Effector memory CD4-positive, alpha-beta T cell (primary cell): ENCODE measurements around the gene ACER3.

Experiments
- DNase-seq, 3 donors: peaks; one replicate each; pipeline ENCODE4 v3.0.0-alpha.2; 2020
- H3K27ac ChIP-seq: 2 replicates; pipeline ENCODE4 v1.7.0; 2013; ENCODE audit warnings: mild to moderate bottlenecking, low read length, moderate library complexity; ENCODE audit not compliant: insufficient read depth, poor library complexity, severe bottlenecking
- H3K27me3 ChIP-seq: replicated peaks from 2 replicates; pipeline ENCODE4 v1.7.0; 2013; ENCODE audit warnings: mild to moderate bottlenecking, low read length; ENCODE audit not compliant: insufficient read depth, control insufficient read depth, poor library complexity, severe bottlenecking
- H3K36me3 ChIP-seq: 2 replicates; pipeline ENCODE4 v1.7.0; 2013; ENCODE audit warnings: mild to moderate bottlenecking, low read length, moderate library complexity; ENCODE audit not compliant: control insufficient read depth, insufficient read depth
- H3K4me1 ChIP-seq: 2 replicates; pipeline ENCODE4 v1.7.0; 2013; ENCODE audit warnings: low read length, mild to moderate bottlenecking; ENCODE audit not compliant: control insufficient read depth, insufficient read depth, poor library complexity, severe bottlenecking
- H3K4me3 ChIP-seq: 2 replicates; pipeline ENCODE4 v1.7.0; 2013; ENCODE audit warnings: low read length, low read depth, mild to moderate bottlenecking; ENCODE audit not compliant: insufficient read depth, poor library complexity, severe bottlenecking
- H3K9me3 ChIP-seq: 2 replicates; pipeline ENCODE4 v1.7.0; 2013; ENCODE audit warnings: mild to moderate bottlenecking, low read length, moderate library complexity; ENCODE audit not compliant: control insufficient read depth

ACER3 gene

DNA sequence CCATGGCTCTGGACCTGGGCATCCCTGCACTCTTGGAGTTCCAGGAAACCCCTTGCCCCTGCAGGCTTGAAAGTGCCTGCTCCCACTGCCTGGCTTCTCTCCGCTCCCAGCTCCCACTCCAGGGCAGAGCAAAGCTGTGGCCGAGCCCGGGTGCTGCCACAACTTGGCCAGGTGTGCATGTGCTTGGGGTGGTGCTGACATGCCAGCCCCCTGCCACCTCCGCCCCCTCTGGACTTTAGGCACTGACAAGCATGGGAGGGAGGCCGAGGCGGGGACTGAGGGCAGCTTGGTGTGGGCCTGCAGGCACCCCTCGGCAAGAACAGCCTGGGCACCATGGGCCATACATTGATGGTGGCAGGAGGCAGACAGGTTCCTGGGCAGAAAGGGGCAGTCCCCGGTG lies 117.1 kb downstream of the ACER3 start:
- no peaks in the 10 kb centered on the region for H3K36me3 ChIP-seq
- no peak overlapping the region for H3K4me3 ChIP-seq

DNA sequence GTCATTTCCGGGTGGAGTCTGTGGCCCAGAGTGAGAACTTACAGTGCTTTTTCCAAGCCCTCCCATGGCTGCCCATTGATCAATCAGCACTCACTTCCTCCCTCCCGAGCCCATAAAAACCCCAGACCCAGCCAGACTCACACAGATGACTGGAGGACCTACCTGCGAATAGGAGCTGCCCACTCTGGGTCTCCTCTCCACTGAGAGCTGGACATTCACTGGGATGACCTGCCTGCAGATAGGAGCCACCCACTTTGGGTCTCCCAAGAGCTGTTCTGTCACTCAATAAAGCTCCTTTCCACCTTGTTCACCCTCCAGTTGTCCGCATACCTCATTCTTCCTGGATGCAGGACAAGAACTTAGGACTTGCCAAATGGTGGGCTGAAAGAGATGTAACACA lies 117.5 kb downstream of the ACER3 start:
- no peaks in the 10 kb centered on the region for H3K27me3 ChIP-seq
- no peak for DNase-seq
- no peaks in the 10 kb centered on the region for H3K36me3 ChIP-seq
- no peaks in the 10 kb centered on the region for H3K9me3 ChIP-seq
- no peak overlapping the region for H3K4me3 ChIP-seq
- H3K27ac ChIP-seq = no peak overlapping the region
- no peaks in the 10 kb centered on the region for H3K4me1 ChIP-seq

More for the DNA sequence above, 117.1 kb downstream of the ACER3 start:
- no peaks in the 10 kb centered on the region for H3K4me1 ChIP-seq
- H3K27me3 ChIP-seq = no peaks in the 10 kb centered on the region
- DNase-seq = no peak
- no peak overlapping the region for H3K27ac ChIP-seq
- no peaks in the 10 kb centered on the region for H3K9me3 ChIP-seq

DNA sequence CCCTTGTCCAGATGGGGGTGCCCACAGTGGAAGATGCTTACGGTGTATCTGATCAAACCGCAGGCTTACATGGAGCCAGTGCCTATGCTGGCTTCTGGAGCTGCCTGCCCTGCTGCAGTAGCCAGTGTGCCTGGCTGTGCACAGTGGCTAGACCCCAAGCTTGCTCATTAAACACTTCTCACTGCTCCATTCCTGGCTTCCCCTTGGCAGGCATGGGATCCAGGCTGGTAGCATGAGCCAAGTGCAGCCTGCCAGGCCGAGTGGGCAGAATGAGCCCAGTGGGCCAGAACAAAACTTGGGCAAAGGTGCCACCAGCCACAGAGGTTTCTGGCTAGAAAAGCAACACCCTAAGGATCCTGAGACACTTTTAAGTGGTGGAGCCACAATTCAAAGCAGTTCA lies 118.1 kb downstream of the ACER3 start:
- no peak for DNase-seq
- H3K36me3 ChIP-seq = no peaks in the 10 kb centered on the region
- H3K4me1 ChIP-seq = no peaks in the 10 kb centered on the region
- H3K4me3 ChIP-seq = no peak overlapping the region
- no peaks in the 10 kb centered on the region for H3K27me3 ChIP-seq
- no peaks in the 10 kb centered on the region for H3K9me3 ChIP-seq
- no peak overlapping the region for H3K27ac ChIP-seq

DNA sequence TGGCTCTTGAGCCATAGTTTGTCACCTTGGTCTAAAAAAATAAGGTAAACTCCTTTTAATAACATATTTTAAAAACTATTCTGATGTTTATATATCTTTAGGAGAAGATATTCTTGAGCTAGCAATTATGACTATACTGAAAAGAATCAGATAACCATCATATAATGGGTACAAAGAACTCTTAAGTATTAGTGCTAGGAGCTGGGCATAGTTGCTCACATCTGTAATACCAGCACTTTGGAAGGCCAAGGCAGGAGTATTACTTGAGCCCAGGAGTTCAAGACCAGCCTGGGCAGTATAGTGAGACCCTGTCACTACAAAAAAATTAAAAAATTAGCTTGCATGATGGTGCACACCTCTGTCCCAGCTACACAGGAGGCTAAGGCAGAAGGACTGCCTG lies 119.5 kb downstream of the ACER3 start:
- H3K4me3 ChIP-seq = no peak overlapping the region
- H3K27me3 ChIP-seq = no peaks in the 10 kb centered on the region
- DNase-seq = no peak
- no peaks in the 10 kb centered on the region for H3K4me1 ChIP-seq
- no peaks in the 10 kb centered on the region for H3K9me3 ChIP-seq
- H3K27ac ChIP-seq = no peak overlapping the region
- no peaks in the 10 kb centered on the region for H3K36me3 ChIP-seq

DNA sequence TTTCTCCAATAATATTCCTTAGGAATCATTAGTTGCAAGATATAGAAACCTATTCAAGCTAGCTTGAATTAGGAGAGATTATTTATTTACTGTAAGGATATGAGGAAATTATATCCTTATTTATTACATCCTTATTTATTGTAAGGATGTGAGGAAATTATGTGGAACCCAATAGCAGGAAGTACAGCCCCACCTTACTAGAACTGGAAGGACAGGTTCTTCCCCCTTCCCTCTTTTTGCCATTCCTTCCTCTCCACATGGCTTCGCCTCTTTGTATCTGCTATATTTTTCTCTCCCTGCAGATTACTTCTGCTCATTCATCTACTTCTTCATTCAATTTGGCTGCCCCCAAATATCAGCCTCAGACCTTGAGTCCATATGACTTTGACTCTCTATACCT lies 124.0 kb downstream of the ACER3 start:
- no peaks in the 10 kb centered on the region for H3K36me3 ChIP-seq
- H3K4me1 ChIP-seq = no peaks in the 10 kb centered on the region
- no peak overlapping the region for H3K27ac ChIP-seq
- no peaks in the 10 kb centered on the region for H3K9me3 ChIP-seq
- H3K27me3 ChIP-seq = no peaks in the 10 kb centered on the region
- no peak overlapping the region for H3K4me3 ChIP-seq
- no peak for DNase-seq

- DNase-seq = no peak
- Histone ChIP-seq H3K27ac (no peak overlapping the region), H3K9me3 (no peaks in the 10 kb centered on the region), H3K4me1 (no peaks in the 10 kb centered on the region), H3K4me3 (no peak overlapping the region), H3K27me3 (no peaks in the 10 kb centered on the region), H3K36me3 (no peaks in the 10 kb centered on the region)
Measured at GRCh38 chr11:76987203-76987602, 126.5 kb downstream of the ACER3 start.

DNA sequence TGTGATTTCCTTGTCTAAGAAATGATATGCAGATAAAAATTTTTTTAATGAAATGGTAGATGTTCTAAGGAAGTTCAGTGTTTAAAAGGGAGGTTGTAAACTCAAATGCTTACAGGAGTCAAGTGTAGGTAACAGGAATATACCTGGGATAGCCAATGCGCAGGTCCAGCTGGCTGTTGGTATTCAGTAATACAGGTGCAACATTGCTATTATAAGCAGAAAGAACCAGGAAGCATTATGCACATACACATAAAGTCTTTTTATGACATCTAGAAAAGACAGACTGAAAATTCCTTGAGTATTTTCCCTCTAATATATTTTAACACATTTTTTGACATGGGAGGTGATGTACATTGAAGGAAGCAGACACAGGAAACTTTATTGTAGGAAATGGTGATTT lies 129.9 kb downstream of the ACER3 start:
- Histone ChIP-seq H3K36me3 (no peaks in the 10 kb centered on the region), H3K27ac (no peak overlapping the region), H3K4me3 (no peak overlapping the region), H3K27me3 (no peaks in the 10 kb centered on the region), H3K9me3 (no peaks in the 10 kb centered on the region), H3K4me1 (no peaks in the 10 kb centered on the region)
- DNase-seq = no peak

DNA sequence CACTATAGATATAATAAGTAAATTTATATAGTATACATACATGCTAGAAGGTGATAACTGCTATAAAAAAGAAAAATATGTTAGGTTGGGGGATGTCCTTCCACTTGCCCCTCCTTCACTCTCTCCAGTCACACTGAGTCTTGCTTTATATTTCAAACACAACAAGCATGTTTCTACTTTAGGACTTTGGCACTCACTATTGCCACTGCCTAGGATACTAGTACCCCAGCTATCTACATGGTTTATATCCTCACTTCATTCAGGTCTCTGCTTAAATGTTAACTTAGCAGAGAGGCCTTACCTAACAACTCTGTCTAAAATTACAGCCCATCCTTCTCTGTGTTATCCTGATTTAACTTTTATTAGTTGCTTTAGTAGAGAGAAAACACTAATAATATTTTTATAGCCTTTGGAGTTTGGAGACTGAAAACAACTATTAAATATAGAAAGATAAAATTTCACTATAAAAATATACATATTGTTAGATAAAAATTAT lies 134.4 kb downstream of the ACER3 start:
- H3K27ac ChIP-seq = no peak overlapping the region
- no peaks in the 10 kb centered on the region for H3K27me3 ChIP-seq
- H3K4me1 ChIP-seq = no peaks in the 10 kb centered on the region
- H3K36me3 ChIP-seq = no peaks in the 10 kb centered on the region
- H3K4me3 ChIP-seq = no peak overlapping the region
- DNase-seq = no peak
- H3K9me3 ChIP-seq = no peaks in the 10 kb centered on the region

- Histone ChIP-seq H3K27ac (no peak overlapping the region), H3K36me3 (no peaks in the 10 kb centered on the region), H3K9me3 (no peaks in the 10 kb centered on the region), H3K4me1 (no peaks in the 10 kb centered on the region), H3K4me3 (no peak overlapping the region), H3K27me3 (no peaks in the 10 kb centered on the region)
- no peak for DNase-seq
Measured at GRCh38 chr11:76997512-76997911, 136.8 kb downstream of the ACER3 start.

DNA sequence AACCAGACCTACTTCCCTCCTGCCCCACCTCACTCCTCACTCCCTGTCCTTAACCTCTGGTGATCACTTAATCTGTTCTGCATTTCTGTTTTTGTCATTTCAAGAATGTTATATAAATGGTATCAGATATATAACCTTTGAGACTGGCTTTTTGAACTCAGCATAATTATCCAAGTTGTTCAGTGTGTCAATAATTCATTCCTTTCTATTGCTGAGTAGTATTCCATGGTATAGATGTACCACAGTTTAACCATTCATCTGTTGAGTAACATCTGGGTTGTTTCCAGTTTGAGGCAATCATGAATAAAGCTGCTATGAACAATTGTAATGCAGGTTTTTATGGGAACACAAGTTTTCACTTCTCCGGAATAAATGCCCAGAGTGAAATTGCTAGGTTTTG lies 138.9 kb downstream of the ACER3 start:
- DNase-seq = no peak
- Histone ChIP-seq H3K9me3 (no peaks in the 10 kb centered on the region), H3K27ac (no peak overlapping the region), H3K4me3 (no peak overlapping the region), H3K27me3 (no peaks in the 10 kb centered on the region), H3K4me1 (no peaks in the 10 kb centered on the region), H3K36me3 (no peaks in the 10 kb centered on the region)

DNA sequence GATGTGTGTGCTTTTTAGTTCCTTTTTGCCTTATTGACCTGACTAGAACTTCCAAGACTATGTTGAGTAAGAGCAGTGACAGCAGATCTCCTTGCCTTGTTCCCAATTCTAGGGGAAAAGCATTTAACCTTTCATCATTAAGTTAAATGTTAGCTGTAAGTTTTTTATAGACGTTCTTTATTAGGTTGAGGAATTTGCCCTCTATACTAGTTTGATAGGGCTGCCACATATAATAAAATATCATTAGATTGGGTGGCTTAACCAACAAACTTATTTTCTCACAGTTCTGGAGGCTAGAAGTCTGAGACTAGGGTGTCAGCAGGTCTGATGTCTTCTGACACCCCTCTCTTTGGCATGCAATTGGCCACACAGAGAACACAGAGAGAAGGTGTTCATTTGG lies 140.9 kb downstream of the ACER3 start:
- Histone ChIP-seq H3K4me3 (no peak overlapping the region), H3K9me3 (no peaks in the 10 kb centered on the region), H3K36me3 (no peaks in the 10 kb centered on the region), H3K27me3 (no peaks in the 10 kb centered on the region), H3K4me1 (no peaks in the 10 kb centered on the region), H3K27ac (no peak overlapping the region)
- DNase-seq = no peak
